ENCODE results near the gene PLEKHM3. TPM values are rescaled to one million over a fixed set of nuclear protein-coding genes. Genes with fewer than 3 reads are reported as not detected.

Gene PLEKHM3
- polyA plus RNA-seq, 1 donor (not counting 4 experiments of a cell fraction or from before 2014, with no cell fraction given): 2.9 TPM

DNA sequence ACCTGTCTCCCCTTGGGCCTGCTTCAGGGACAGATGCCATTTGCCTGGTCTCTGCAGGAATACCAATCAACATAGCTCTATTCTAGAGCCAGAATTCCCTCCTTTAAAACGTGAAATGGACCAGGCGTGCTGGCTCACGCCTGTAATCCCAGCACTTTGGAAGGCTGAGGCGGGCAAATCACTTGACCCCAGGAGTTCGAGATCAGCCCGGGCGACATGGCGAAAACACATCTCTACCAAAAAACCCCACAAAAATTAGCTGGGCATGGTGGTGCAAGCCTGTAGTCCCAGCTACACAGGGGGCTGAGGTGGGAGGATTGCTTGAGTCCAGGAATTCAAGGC is 127.0 kb downstream of the PLEKHM3 start:
- H3K4me2 ChIP-seq (ENCODE audit: control insufficient read depth, extremely low read depth, insufficient read depth, low read depth, low read length): no peak overlapping the region
- no peaks in the 10 kb centered on the region for H3K79me2 ChIP-seq (ENCODE audit: control insufficient read depth, insufficient read depth, low read length)
- no peak overlapping the region for H3K27ac ChIP-seq (ENCODE audit: control insufficient read depth, insufficient read depth, low read length)
- H3K9me1 ChIP-seq (ENCODE audit: control insufficient read depth, extremely low read depth, insufficient read depth, low read length): no peaks in the 10 kb centered on the region
- H3K9me3 ChIP-seq (ENCODE audit: control insufficient read depth, low read depth, low read length): no peaks in the 10 kb centered on the region
- no peak for DNase-seq (ENCODE audit: low read depth, low spot score)
- H3K9ac ChIP-seq (ENCODE audit: control insufficient read depth, extremely low read depth, insufficient read depth, low read length): no peak overlapping the region
- dilution Hi-C loops (cut with MboI; ENCODE audit: extremely low pct_ligation_motif_present, low sequenced_read_pairs): no loop called here
- no peaks in the 10 kb centered on the region for H3K4me1 ChIP-seq (ENCODE audit: control insufficient read depth, extremely low read depth, insufficient read depth, low read length)
- no peaks in the 10 kb centered on the region for H4K20me1 ChIP-seq (ENCODE audit: control insufficient read depth, extremely low read depth, insufficient read depth, low read length)
- H3K4me3 ChIP-seq (ENCODE audit: control insufficient read depth in 2 of 3, extremely low read depth in 1 of 3, insufficient read depth in 2 of 3, low read depth in 1 of 3, low read length in 3 of 3): no peak overlapping the region
- no peaks in the 10 kb centered on the region for H3K36me3 ChIP-seq (ENCODE audit: control insufficient read depth in 2 of 2, extremely low read depth in 1 of 2, insufficient read depth in 2 of 2, low read length in 2 of 2)
- H3K27me3 ChIP-seq (ENCODE audit: control insufficient read depth, extremely low read depth, insufficient read depth, low read length): no peaks in the 10 kb centered on the region
- no peak for FAIRE-seq
- TF ChIP-seq, protein P1, sequence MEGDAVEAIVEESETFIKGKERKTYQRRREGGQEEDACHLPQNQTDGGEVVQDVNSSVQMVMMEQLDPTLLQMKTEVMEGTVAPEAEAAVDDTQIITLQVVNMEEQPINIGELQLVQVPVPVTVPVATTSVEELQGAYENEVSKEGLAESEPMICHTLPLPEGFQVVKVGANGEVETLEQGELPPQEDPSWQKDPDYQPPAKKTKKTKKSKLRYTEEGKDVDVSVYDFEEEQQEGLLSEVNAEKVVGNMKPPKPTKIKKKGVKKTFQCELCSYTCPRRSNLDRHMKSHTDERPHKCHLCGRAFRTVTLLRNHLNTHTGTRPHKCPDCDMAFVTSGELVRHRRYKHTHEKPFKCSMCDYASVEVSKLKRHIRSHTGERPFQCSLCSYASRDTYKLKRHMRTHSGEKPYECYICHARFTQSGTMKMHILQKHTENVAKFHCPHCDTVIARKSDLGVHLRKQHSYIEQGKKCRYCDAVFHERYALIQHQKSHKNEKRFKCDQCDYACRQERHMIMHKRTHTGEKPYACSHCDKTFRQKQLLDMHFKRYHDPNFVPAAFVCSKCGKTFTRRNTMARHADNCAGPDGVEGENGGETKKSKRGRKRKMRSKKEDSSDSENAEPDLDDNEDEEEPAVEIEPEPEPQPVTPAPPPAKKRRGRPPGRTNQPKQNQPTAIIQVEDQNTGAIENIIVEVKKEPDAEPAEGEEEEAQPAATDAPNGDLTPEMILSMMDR (optimal IDR thresholded peaks at IDR 0.05 in 1 of 3, IDR thresholded peaks at IDR 0.05 in 1 of 3, conservative IDR thresholded peaks at IDR 0.05 in 1 of 3; ENCODE audit: extremely low read depth in 1 of 3, insufficient read depth in 2 of 3, low read length in 3 of 3): no peak
- no peak for TF ChIP-seq EZH2 (IDR thresholded peaks at IDR 0.05; ENCODE audit: low read length)
- no peak overlapping the region for H2AFZ ChIP-seq (ENCODE audit: control insufficient read depth, low read length)

DNA sequence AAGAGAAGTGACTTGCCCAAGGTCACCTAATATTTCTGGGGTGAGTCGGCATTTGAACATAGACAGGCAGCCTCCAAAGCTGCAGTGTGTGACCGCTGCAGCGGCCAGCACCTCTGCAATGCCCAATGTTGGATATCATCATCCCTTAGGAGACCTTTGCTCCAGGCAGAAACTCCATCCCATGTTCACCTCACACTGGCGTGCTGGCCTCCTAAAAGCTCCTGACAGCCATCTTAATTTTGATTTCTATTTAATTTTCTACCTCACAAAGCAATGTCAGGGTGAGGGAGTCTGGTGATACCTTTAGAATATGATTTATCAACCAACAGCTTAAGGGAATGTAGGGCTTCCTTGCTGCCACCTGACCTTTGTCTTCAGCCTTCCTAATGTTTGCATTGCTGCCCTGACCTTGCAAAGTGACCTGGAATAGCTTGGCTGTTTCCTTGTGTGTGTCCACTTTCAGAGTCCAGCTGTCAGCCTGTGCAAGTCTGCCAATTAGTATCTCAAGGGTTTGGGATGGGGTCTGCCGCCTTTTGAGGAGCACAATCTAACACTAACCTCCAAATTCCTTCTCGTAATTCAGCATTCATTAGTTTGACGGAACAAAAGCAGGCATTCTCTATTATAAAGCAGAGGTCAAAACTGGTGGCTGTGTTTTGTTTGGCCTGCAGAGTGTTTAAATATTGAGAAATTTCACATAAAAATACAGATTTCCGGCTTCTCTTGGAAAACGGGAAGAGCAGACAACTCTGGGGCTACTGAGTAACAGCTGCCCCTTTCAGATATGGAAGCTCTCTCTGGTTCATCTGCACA is 127.6 kb downstream of the PLEKHM3 start:
- Histone ChIP-seq H3K36me3 (ENCODE audit: control insufficient read depth in 2 of 2, extremely low read depth in 1 of 2, insufficient read depth in 2 of 2, low read length in 2 of 2) (no peaks in the 10 kb centered on the region), H3K27me3 (ENCODE audit: control insufficient read depth, extremely low read depth, insufficient read depth, low read length) (no peaks in the 10 kb centered on the region), H3K4me3 (ENCODE audit: control insufficient read depth in 2 of 3, extremely low read depth in 1 of 3, insufficient read depth in 2 of 3, low read depth in 1 of 3, low read length in 3 of 3) (no peak overlapping the region), H3K4me1 (ENCODE audit: control insufficient read depth, extremely low read depth, insufficient read depth, low read length) (no peaks in the 10 kb centered on the region), H3K4me2 (ENCODE audit: control insufficient read depth, extremely low read depth, insufficient read depth, low read depth, low read length) (no peak overlapping the region), H3K9me3 (ENCODE audit: control insufficient read depth, low read depth, low read length) (no peaks in the 10 kb centered on the region), H3K9me1 (ENCODE audit: control insufficient read depth, extremely low read depth, insufficient read depth, low read length) (no peaks in the 10 kb centered on the region), H3K9ac (ENCODE audit: control insufficient read depth, extremely low read depth, insufficient read depth, low read length) (no peak overlapping the region), H3K27ac (ENCODE audit: control insufficient read depth, insufficient read depth, low read length) (no peak overlapping the region), H3K79me2 (ENCODE audit: control insufficient read depth, insufficient read depth, low read length) (no peaks in the 10 kb centered on the region), H2AFZ (ENCODE audit: control insufficient read depth, low read length) (no peak overlapping the region), H4K20me1 (ENCODE audit: control insufficient read depth, extremely low read depth, insufficient read depth, low read length) (no peaks in the 10 kb centered on the region)
- TF ChIP-seq, protein P1 (optimal IDR thresholded peaks at IDR 0.05 in 1 of 3, IDR thresholded peaks at IDR 0.05 in 1 of 3, conservative IDR thresholded peaks at IDR 0.05 in 1 of 3; ENCODE audit: extremely low read depth in 1 of 3, insufficient read depth in 2 of 3, low read length in 3 of 3): no peak
- no peak for TF ChIP-seq EZH2 (IDR thresholded peaks at IDR 0.05; ENCODE audit: low read length)
- FAIRE-seq (no peak), DNase-seq (ENCODE audit: low read depth, low spot score) (no peak)
- dilution Hi-C loops (cut with MboI; ENCODE audit: extremely low pct_ligation_motif_present, low sequenced_read_pairs): no loop called here

Measured in keratinocyte (primary cell).